Muscle layer of duodenum (tissue), 2 donors: Measurements from ENCODE around the gene EEPD1.
"Not testable (repeated sequence)": the region's sequence is repeated elsewhere in the genome, so short reads cannot be mapped to it uniquely, and the experiment has no call there.

Source experiments
- H3K27ac ChIP-seq: one replicate; pipeline ENCODE4 v1.7.0; 2013; ENCODE audit warnings: mild to moderate bottlenecking, low read length
- H3K27me3 ChIP-seq: one replicate; pipeline ENCODE4 v1.7.0; 2013; ENCODE audit warnings: low read depth, mild to moderate bottlenecking, control low read depth, low read length
- H3K36me3 ChIP-seq, 2 donors: one replicate each; pipeline ENCODE4 v1.7.0; 2013; ENCODE audit warnings: low read length in 2 of 2, control low read depth in 1 of 2, mild to moderate bottlenecking in 1 of 2; ENCODE audit not compliant: insufficient read depth in 2 of 2, control insufficient read depth in 1 of 2
- H3K4me1 ChIP-seq, 2 donors: one replicate each; pipeline ENCODE4 v1.7.0; 2013; ENCODE audit warnings: low read length in 2 of 2, mild to moderate bottlenecking in 2 of 2, control low read depth in 1 of 2, moderate library complexity in 1 of 2; ENCODE audit not compliant: insufficient read depth in 2 of 2, control insufficient read depth in 1 of 2
- H3K4me3 ChIP-seq, 2 donors: one replicate each; pipeline ENCODE4 v1.7.0; 2013; ENCODE audit warnings: low read length in 2 of 2, low read depth in 1 of 2, mild to moderate bottlenecking in 1 of 2
- H3K9me3 ChIP-seq, 2 donors: one replicate each; pipeline ENCODE4 v1.7.0; 2013; ENCODE audit warnings: low read length in 2 of 2, control low read depth in 1 of 2, mild to moderate bottlenecking in 1 of 2; ENCODE audit not compliant: control insufficient read depth in 1 of 2
- donor health status: healthy.

EEPD1 gene

DNA sequence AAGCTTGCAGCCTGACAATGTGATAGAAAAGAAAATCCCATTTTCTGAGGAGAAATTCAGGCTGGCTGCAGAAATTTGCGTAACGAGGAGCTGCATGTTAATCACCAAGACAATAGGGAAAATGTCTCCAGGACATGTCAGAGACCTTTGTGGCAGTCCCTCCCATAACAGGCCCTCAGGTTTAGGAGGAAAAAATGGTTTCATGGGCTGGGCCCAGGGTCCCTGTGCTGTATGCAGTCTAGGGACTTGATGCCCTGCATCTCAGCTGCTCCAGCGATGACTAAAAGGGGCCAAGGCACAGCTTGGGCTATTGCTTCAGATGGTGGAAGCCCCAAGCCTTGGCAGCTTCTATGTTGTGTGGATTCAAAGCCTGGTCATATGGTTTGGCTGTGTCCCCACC is 168.2 kb downstream of the EEPD1 start:
- H3K36me3 ChIP-seq, H3K4me1 ChIP-seq, H3K27me3 ChIP-seq, H3K4me3 ChIP-seq, H3K27ac ChIP-seq, H3K9me3 ChIP-seq: not testable (repeated sequence)

DNA sequence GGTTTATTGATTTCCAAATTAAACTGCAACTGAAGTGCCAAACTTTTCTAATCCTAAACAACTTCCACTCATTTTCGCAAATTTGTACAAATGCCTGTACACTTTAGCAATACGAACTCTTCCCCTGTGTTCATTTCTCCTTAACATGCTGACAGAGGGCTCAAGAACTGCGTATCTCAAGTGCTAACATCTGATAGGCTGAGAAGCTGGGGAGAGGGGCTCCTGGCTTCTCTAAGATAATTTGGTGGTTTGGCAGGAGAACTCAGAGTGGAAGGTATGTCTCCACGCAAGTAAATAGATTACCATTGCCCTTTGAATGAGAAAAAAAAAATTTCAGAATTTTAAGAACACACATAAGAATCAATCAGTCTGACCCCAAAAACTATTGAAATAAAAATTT is 183.3 kb downstream of the EEPD1 start:
- no peaks in the 10 kb centered on the region for H3K9me3 ChIP-seq
- H3K27ac ChIP-seq, result no peak overlapping the region
- H3K36me3 ChIP-seq, result peaks cover 0 to 19% of the 10 kb centered on the region in 2 donors
- no peaks in the 10 kb centered on the region for H3K27me3 ChIP-seq
- H3K4me3 ChIP-seq, result no peak overlapping the region
- H3K4me1 ChIP-seq, result no peaks in the 10 kb centered on the region

DNA sequence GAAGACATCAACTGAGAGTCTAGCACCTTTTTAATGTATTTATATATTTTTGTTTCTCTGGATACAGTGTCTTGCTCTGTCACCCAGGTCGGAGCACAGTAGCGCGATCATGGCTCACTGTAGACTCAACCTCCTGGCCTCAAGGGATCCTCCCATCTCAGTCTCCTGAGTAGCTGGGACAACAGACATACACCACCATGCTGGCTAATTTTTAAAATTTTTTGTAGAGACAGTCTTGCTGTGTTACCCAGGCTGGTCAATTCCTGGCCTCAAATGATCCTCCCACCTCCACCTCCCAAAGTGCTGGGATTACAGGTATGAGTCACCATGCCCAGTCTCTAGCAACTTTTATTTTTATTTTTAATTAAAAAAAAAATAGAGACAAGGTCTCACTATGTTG is 185.2 kb downstream of the EEPD1 start:
- Histone ChIP-seq H3K4me3 (no peak overlapping the region), H3K27ac (no peak overlapping the region), H3K9me3 (no peaks in the 10 kb centered on the region), H3K4me1 (no peaks in the 10 kb centered on the region), H3K27me3 (no peaks in the 10 kb centered on the region), H3K36me3 (peaks cover 0 to 10% of the 10 kb centered on the region in 2 donors)

DNA sequence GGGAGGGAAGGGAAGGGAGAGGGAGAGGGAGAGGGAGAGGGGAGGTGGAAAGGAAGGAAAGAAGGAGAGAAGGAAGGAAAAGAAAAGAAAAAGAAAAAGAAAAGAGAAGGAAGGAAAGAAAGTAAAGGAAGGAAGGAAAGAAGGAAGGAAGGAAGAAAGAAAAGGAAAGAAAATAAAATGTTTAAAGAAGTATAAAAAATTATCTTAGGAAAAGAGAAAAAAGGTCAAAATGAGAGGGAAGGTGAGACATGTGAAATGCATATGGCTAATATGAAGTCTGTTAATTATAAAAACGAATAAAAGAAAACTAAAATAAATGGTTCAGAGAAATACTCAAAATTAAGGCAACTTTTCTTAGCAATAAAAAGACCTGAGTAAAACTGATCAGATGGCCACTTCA is 190.5 kb downstream of the EEPD1 start:
- no peaks in the 10 kb centered on the region for H3K27me3 ChIP-seq
- no peaks in the 10 kb centered on the region for H3K9me3 ChIP-seq
- no peak overlapping the region for H3K4me3 ChIP-seq
- no peaks in the 10 kb centered on the region for H3K4me1 ChIP-seq
- no peaks in the 10 kb centered on the region for H3K36me3 ChIP-seq
- H3K27ac ChIP-seq, result no peak overlapping the region

DNA sequence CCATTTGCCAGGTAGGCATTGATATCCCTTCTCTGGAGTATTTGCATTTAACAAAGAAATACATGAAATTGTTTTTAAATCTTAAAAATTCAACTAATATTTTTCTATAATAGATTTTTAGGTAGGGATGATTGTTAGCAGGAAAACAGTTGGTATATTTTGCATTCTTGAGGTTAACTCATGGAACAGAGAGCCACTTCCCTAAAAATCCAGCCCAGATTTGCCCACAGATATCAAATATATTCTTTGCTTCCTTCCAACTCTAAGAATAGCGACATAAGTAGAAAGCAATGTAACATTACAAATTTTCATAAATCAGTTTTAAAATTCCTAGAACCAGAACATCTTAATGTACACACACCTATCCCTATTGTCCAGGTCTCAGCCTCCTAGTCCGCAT is 191.6 kb downstream of the EEPD1 start:
- Histone ChIP-seq H3K27me3 (no peaks in the 10 kb centered on the region), H3K9me3 (no peaks in the 10 kb centered on the region), H3K27ac (no peak overlapping the region), H3K36me3 (no peaks in the 10 kb centered on the region), H3K4me3 (no peak overlapping the region), H3K4me1 (no peaks in the 10 kb centered on the region)

DNA sequence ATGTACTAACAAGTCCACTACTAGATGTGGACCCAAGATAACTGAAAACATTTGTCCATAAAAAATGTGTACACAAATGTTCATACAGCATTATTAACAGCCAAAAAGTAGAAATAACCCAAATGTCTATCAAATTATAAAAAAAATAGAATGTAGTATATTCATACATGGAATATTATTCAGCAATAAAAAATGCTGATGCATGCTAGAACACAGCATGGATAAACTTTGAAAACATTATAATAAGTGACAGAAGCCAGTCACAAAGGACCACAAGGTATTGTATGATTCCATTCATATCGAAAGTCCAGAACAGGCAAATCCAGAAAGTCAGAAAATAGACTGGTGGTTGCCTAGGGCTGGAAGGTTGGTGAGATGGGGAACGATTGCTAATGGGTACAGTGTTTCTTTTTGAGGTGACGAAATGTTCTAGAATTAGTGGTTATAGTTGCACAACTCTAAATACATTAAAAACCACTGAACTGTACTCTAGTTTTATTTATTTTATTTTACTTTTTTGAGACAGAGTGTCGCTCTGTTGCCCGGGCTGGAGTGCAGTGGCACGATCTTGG is 193.3 kb downstream of the EEPD1 start:
- Histone ChIP-seq H3K9me3 (no peaks in the 10 kb centered on the region), H3K4me3 (no peak overlapping the region), H3K36me3 (no peaks in the 10 kb centered on the region), H3K27me3 (no peaks in the 10 kb centered on the region), H3K27ac (no peak overlapping the region), H3K4me1 (no peaks in the 10 kb centered on the region)

DNA sequence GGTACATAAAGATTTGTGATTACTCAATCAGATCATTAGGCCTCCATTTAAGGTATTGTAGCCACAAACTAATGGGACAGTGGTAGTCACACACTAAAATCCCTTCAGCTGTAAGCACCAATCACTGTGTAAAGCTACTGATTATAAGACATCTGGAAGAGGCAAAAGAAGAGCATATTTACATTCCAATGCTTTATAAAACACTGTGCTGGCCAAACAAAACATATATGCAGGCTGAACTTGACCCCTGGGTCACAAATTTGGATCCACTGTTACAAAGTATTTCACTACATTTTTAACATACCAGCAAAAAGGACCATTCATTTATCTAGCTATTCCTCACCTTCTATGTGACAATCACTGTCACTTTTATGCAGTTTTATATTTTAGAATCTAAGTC is 195.2 kb downstream of the EEPD1 start:
- Histone ChIP-seq H3K36me3 (no peaks in the 10 kb centered on the region), H3K27me3 (no peaks in the 10 kb centered on the region), H3K4me3 (no peak overlapping the region), H3K4me1 (no peaks in the 10 kb centered on the region), H3K9me3 (no peaks in the 10 kb centered on the region), H3K27ac (no peak overlapping the region)

DNA sequence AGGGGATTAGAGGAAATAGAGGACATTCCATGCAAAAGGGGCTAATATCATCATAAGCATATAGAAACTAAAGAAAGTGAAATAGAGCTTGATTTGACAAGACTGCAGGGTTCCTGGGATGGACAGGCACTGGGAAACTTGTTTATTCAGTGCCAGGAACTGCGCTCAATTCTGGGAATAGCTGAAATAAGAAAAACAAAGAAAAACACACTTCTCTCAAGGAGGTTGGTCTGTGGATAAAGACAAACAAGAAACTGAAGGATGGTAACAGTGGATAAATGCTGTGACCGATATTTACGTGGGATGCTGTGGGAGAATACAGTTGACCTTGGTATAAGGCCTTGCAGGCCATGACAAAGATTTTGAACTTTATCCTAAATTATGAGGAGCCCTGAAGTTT is 195.7 kb downstream of the EEPD1 start:
- no peaks in the 10 kb centered on the region for H3K27me3 ChIP-seq
- no peak overlapping the region for H3K4me3 ChIP-seq
- no peaks in the 10 kb centered on the region for H3K36me3 ChIP-seq
- H3K27ac ChIP-seq, result no peak overlapping the region
- H3K9me3 ChIP-seq, result no peaks in the 10 kb centered on the region
- no peaks in the 10 kb centered on the region for H3K4me1 ChIP-seq

DNA sequence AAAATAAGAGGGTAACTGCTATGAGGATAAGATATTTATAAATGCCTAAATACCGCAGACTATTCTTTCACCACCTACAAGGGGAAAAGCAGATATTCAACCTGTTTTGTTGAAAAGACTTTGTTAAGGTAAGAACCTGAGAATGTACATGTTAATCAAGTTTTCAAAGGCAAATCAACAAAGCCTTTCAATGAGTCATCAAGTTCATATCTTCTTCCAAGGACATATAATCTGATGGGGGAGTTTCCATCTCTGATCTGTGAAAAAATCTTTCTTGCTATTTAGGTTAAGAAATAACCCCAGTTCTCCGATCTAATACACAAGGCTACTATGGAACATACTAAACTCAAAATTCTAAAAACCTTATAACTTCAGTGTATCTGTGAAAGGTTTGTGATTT is 196.6 kb downstream of the EEPD1 start:
- no peak overlapping the region for H3K4me3 ChIP-seq
- H3K36me3 ChIP-seq, result no peaks in the 10 kb centered on the region
- no peaks in the 10 kb centered on the region for H3K4me1 ChIP-seq
- no peaks in the 10 kb centered on the region for H3K9me3 ChIP-seq
- H3K27me3 ChIP-seq, result no peaks in the 10 kb centered on the region
- H3K27ac ChIP-seq, result no peak overlapping the region
